PC-9 (cell line): ENCODE measurements around the gene GHR. TPM values are rescaled to one million over a fixed set of nuclear protein-coding genes. Genes with fewer than 3 reads are reported as not detected.

Experiments
- BruUV-seq: library from RNA; stranded (reverse); fragments of 400-500 nt; replicated peaks from 2 replicates; lab custom pipeline; 2021; lab: Mats Ljungman, UMichigan
- CTCF ChIA-PET: fragments of 300-600 bp; sonication (Branson Sonifier 250); formaldehyde crosslinking; loops from one replicate; lab custom pipeline; 2022; ENCODE audit warnings: antibody characterized with exemption; lab: Charles Lee
- POLR2A ChIA-PET: fragments of 300-600 bp; sonication (Branson Sonifier 250); formaldehyde crosslinking; loops from one replicate; lab custom pipeline; 2022; ENCODE audit warnings: antibody characterized with exemption; ENCODE audit not compliant: unreplicated experiment; lab: Charles Lee
- DNase-seq, 2 experiments: peaks; one replicate each; pipeline versions ENCODE4 v3.0.0 to v3.0.0-alpha.2; 2015 to 2022; ENCODE audit warnings: mixed read lengths in 1 of 2
- H2AFZ ChIP-seq: fragments of 200-600 bp; sonication (generic); 2 replicates; pipeline ENCODE4 v1.8.1; 2017; ENCODE audit warnings: antibody characterized with exemption
- H3F3A ChIP-seq: fragments of 200-600 bp; sonication (generic); 2 replicates; pipeline ENCODE4 v1.8.1; 2017; ENCODE audit warnings: antibody characterized with exemption, mild to moderate bottlenecking, low read depth; ENCODE audit not compliant: insufficient read depth
- H3K27ac ChIP-seq: fragments of 200-600 bp; sonication (generic); 2 replicates; pipeline ENCODE4 v1.6.1; 2016; ENCODE audit warnings: mixed run types
- H3K27me3 ChIP-seq: fragments of 200-600 bp; sonication (generic); 2 replicates; pipeline ENCODE4 v1.6.1; 2016; ENCODE audit warnings: low read depth, mixed run types; ENCODE audit not compliant: insufficient read depth
- H3K36me3 ChIP-seq: fragments of 200-600 bp; sonication (generic); 2 replicates; pipeline ENCODE4 v1.6.1; 2016; ENCODE audit warnings: low read depth, mixed run types
- H3K4me1 ChIP-seq: fragments of 200-600 bp; sonication (generic); replicated peaks from 2 replicates; pipeline ENCODE4 v1.6.1; 2016; ENCODE audit warnings: mixed run types; ENCODE audit not compliant: insufficient read depth
- H3K4me2 ChIP-seq: fragments of 200-600 bp; sonication (generic); 2 replicates; pipeline ENCODE4 v1.6.1; 2017; ENCODE audit warnings: mixed run types
- H3K4me3 ChIP-seq: fragments of 200-600 bp; sonication (generic); 2 replicates; pipeline ENCODE4 v1.6.1; 2016; ENCODE audit warnings: mixed run types
- H3K79me2 ChIP-seq: fragments of 200-600 bp; sonication (generic); 2 replicates; pipeline ENCODE4 v1.6.1; 2017; ENCODE audit warnings: low read depth, mixed run types
- H3K9me2 ChIP-seq: fragments of 200-600 bp; sonication (generic); 2 replicates; pipeline ENCODE4 v1.8.1; 2017; ENCODE audit warnings: mild to moderate bottlenecking; ENCODE audit not compliant: insufficient read depth
- H3K9me3 ChIP-seq: fragments of 200-600 bp; sonication (generic); 2 replicates; pipeline ENCODE4 v1.8.1; 2016; ENCODE audit warnings: low read depth; ENCODE audit not compliant: insufficient read depth
- H4K20me1 ChIP-seq: fragments of 200-600 bp; sonication (generic); 2 replicates; pipeline ENCODE4 v1.8.1; 2017; ENCODE audit not compliant: insufficient read depth
- EZH2 ChIP-seq: fragments of 200-600 bp; sonication (generic); IDR thresholded peaks from 2 replicates; pipeline ENCODE4 v1.8.0; 2017; ENCODE audit warnings: antibody characterized with exemption, low read depth
- intact Hi-C: fragments of 100-400 bp; cut with micrococcal nuclease; formaldehyde crosslinking; loops from one replicate; pipeline ENCODE4 v1.10.0; 2022; ENCODE audit not compliant: unreplicated experiment
- total RNA-seq: library from RNA; stranded (reverse); gene quantifications from 2 replicates; pipeline ENCODE4 v1.2.3, GENCODE V29; 2021
- TF ChIP-seq, protein P1 (sequence below): fragments of 200-600 bp; sonication (generic); conservative IDR thresholded peaks from 2 replicates; pipeline ENCODE4 v1.6.1; 2017; ENCODE audit warnings: mixed run types, antibody characterized with exemption, mild to moderate bottlenecking, moderate library complexity

The GHR gene
- total RNA-seq, 1 experiment from 2014 or later = not detected

- no peak for DNase-seq
- H3K27me3 ChIP-seq = no peaks in the 10 kb centered on the region
- no peaks in the 10 kb centered on the region for H3K9me2 ChIP-seq
- no peaks in the 10 kb centered on the region for H3K79me2 ChIP-seq
- H4K20me1 ChIP-seq = no peaks in the 10 kb centered on the region
- H3K4me1 ChIP-seq = no peaks in the 10 kb centered on the region
- ChIA-PET CTCF (no interaction called here), POLR2A (interaction anchor here (0.6 kb wide), 1 partner anchor 76 kb away, joined by 3 read pairs; no protein-coding TSS in a partner anchor)
- no peak overlapping the region for H3K4me2 ChIP-seq
- no peak overlapping the region for H3K4me3 ChIP-seq
- BruUV-seq = no TSS peak
- intact Hi-C loops = no loop called here
- H3F3A ChIP-seq = no peaks in the 10 kb centered on the region
- TF ChIP-seq, protein P1, sequence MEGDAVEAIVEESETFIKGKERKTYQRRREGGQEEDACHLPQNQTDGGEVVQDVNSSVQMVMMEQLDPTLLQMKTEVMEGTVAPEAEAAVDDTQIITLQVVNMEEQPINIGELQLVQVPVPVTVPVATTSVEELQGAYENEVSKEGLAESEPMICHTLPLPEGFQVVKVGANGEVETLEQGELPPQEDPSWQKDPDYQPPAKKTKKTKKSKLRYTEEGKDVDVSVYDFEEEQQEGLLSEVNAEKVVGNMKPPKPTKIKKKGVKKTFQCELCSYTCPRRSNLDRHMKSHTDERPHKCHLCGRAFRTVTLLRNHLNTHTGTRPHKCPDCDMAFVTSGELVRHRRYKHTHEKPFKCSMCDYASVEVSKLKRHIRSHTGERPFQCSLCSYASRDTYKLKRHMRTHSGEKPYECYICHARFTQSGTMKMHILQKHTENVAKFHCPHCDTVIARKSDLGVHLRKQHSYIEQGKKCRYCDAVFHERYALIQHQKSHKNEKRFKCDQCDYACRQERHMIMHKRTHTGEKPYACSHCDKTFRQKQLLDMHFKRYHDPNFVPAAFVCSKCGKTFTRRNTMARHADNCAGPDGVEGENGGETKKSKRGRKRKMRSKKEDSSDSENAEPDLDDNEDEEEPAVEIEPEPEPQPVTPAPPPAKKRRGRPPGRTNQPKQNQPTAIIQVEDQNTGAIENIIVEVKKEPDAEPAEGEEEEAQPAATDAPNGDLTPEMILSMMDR = no peak
- no peak for TF ChIP-seq EZH2
- H2AFZ ChIP-seq = no peak overlapping the region
- no peaks in the 10 kb centered on the region for H3K36me3 ChIP-seq
- H3K9me3 ChIP-seq = no peaks in the 10 kb centered on the region
- H3K27ac ChIP-seq = no peak overlapping the region
Measured at GRCh38 chr5:42507451-42508097, 84.3 kb downstream of the GHR start.

GRCh38 chr5:42513246-42513645 lies 90.0 kb downstream of the GHR start:
- no peaks in the 10 kb centered on the region for H3K36me3 ChIP-seq
- H3K4me3 ChIP-seq = no peak overlapping the region
- H3K9me3 ChIP-seq = no peaks in the 10 kb centered on the region
- no peaks in the 10 kb centered on the region for H4K20me1 ChIP-seq
- no peak for DNase-seq
- POLR2A ChIA-PET = no interaction called here
- H3K4me1 ChIP-seq = no peaks in the 10 kb centered on the region
- H2AFZ ChIP-seq = no peak overlapping the region
- CTCF ChIA-PET = no interaction called here
- no peaks in the 10 kb centered on the region for H3K9me2 ChIP-seq
- intact Hi-C loops = loop anchor here (10.0 kb wide), 1 partner anchor 372 kb away; no protein-coding TSS in a partner anchor
- TF ChIP-seq, protein P1 = no peak
- TF ChIP-seq EZH2 = no peak
- H3K79me2 ChIP-seq = no peaks in the 10 kb centered on the region
- H3F3A ChIP-seq = no peaks in the 10 kb centered on the region
- no peaks in the 10 kb centered on the region for H3K27me3 ChIP-seq
- H3K27ac ChIP-seq = no peak overlapping the region
- no TSS peak for BruUV-seq
- H3K4me2 ChIP-seq = no peak overlapping the region

DNA sequence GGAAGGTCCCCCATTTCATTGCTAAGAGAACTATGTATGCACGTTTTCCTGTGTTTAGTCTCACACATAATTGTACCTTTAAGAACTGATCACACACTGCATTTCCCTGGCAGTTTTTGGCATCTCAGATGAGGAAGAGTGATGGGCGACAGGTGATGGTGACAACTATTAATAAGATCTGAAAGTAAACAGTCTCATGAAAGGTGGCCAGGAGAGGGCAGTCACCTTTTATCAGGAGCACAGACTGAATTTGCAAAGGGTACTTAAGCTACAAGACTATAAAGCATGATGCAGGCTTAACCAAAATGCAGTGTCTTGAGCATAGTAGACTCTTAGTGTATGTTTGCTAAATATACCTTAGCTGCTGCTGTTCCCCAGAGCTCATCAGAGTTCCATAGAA lies 91.5 kb downstream of the GHR start:
- TF ChIP-seq EZH2 = no peak
- TF ChIP-seq, protein P1 = peak; percentile 50; the same call in 1 of the 2 replicates
- Histone ChIP-seq H4K20me1 (no peaks in the 10 kb centered on the region), H3K27me3 (no peaks in the 10 kb centered on the region), H3K9me3 (no peaks in the 10 kb centered on the region), H3K4me3 (no peak overlapping the region), H3K36me3 (no peaks in the 10 kb centered on the region), H3K79me2 (no peaks in the 10 kb centered on the region), H3F3A (no peaks in the 10 kb centered on the region), H3K4me2 (no peak overlapping the region), H3K9me2 (no peaks in the 10 kb centered on the region), H3K4me1 (no peaks in the 10 kb centered on the region), H3K27ac (no peak overlapping the region), H2AFZ (no peak overlapping the region)
- BruUV-seq = no TSS peak
- intact Hi-C loops = loop anchor here (10.0 kb wide), 1 partner anchor 370 kb away; no protein-coding TSS in a partner anchor
- POLR2A ChIA-PET = no interaction called here
- CTCF ChIA-PET = no interaction called here
- DNase-seq = peak in 1 of 2 experiments; percentile 13
